Adrenal gland (tissue), 12 donors: ENCODE measurements around the gene PLD5. TPM values are rescaled to one million over a fixed set of nuclear protein-coding genes. Genes with fewer than 3 reads are reported as not detected.

ENCODE experiments used
- DNase-seq, 7 donors: peaks; one replicate each; pipeline ENCODE4 v3.0.0-alpha.2; 2019 to 2020
- H3K27ac ChIP-seq, 5 donors: fragments of 200-600 bp; sonication (generic) in 4 of 5; 1 replicate in 3 of 5; 2 replicates in 2 of 5; pipeline versions ENCODE4 v1.5.1 to v1.8.0; 2016 to 2020; ENCODE audit warnings: mild to moderate bottlenecking in 1 of 5
- H3K27me3 ChIP-seq: fragments of 200-600 bp; 2 replicates; pipeline ENCODE4 v1.8.0; 2021
- H3K36me3 ChIP-seq, 2 donors: fragments of 200-600 bp; replicated peaks in 1 of 2; 1 replicate in 1 of 2; 2 replicates in 1 of 2; pipeline versions ENCODE4 v1.5.1 to v1.8.0; 2018 to 2022
- H3K4me1 ChIP-seq, 2 donors: fragments of 200-600 bp; replicated peaks in 1 of 2; 1 replicate in 1 of 2; 2 replicates in 1 of 2; pipeline versions ENCODE4 v1.5.1 to v1.8.0; 2018 to 2021
- H3K4me3 ChIP-seq, 4 donors: fragments of 200-600 bp; sonication (generic) in 3 of 4; one replicate each; pipeline ENCODE4 v1.5.1; 2016 to 2018
- H3K9me3 ChIP-seq, 3 donors: fragments of 200-600 bp; sonication (generic) in 1 of 3; replicated peaks in 1 of 3; 1 replicate in 2 of 3; 2 replicates in 1 of 3; pipeline versions ENCODE4 v1.5.1 to v1.8.0; 2016 to 2021
- CTCF ChIP-seq, 6 experiments: fragments of 450-650 bp in 4 of 6; fragments of 200-600 bp in 2 of 6; sonication (generic) in 1 of 6; IDR thresholded peaks; 1 replicate in 5 of 6; 2 replicates in 1 of 6; pipeline versions ENCODE4 v1.5.1 to v1.8.0; 2016 to 2021; ENCODE audit warnings: antibody characterized with exemption in 6 of 6, mild to moderate bottlenecking in 2 of 6, moderate library complexity in 1 of 6
- POLR2A ChIP-seq, 2 donors: fragments of 450-650 bp; IDR thresholded peaks; one replicate each; pipeline ENCODE4 v1.6.1; 2017; ENCODE audit warnings: antibody characterized with exemption in 2 of 2, mild to moderate bottlenecking in 2 of 2, moderate library complexity in 1 of 2
- WGBS, 4 donors: extraction: QIAGEN DNeasy Blood & Tissue Kit in 2 of 4; methylation state at CpG; one replicate each; pipeline versions ENCODE4 v1.1.5 to v1.1.7; 2013 to 2017; 5-methylcytosine and 5-hydroxymethylcytosine counted together
- intact Hi-C, 2 donors: fragments of 100-400 bp; cut with DNase I; formaldehyde crosslinking; loops; one replicate each; pipeline versions ENCODE4 v1.14.1 to v1.15.0; 2022 to 2023
- polyA plus RNA-seq, 3 donors: library from polyadenylated mRNA; stranded (reverse); fragments of 200-250 nt in 2 of 3; fragments of 350-450 nt in 1 of 3; fragmentation: Illumina TruSeq in 1 of 3; extraction: RNeasy Lipid Tissue Mini Kit (QIAGEN cat#74804) in 1 of 3; gene quantifications; one replicate each; pipeline ENCODE4 v1.2.3, GENCODE V29; 2013 to 2014
- total RNA-seq, 9 donors: library from RNA; depleted of rRNA in 4 of 9; stranded (reverse); fragments of >200 nt in 4 of 9; fragments of 120-200 nt in 1 of 9; fragmentation: NEBNext Ultra II Directional in 1 of 9; extraction: Animal tissue kit (Norgen Biotek cat#: 25700) in 1 of 9; gene quantifications; one replicate each; pipeline versions ENCODE4 v1.1.0 to v1.2.4, GENCODE V29; 2013 to 2023
- donor health status: healthy with polysubstance abuse.
- donor health status: Bipolar disorder and iron deficiency.
- donor health status: DM: yes; HTN: yes; CAD: no.
- donor health status: DM: no; HTN: no; CAD: no.
- donor health status: DM: no; HTN: no; CAD: no.
- donor health status: DM: yes; HTN: yes; CAD: no.

Gene PLD5
- total and polyA plus RNA-seq, 12 donors = 0.24 to 9.6 (median 2.5) TPM

GRCh38 chr1:242447689-242448088 lies 76.8 kb downstream of the PLD5 start:
- 78 to 86% (median 84%) methylated on average over 7 of the region's 7 CpGs for WGBS, 4 donors
- Histone ChIP-seq H3K4me3 (no peak overlapping the region), H3K36me3 (no peaks in the 10 kb centered on the region), H3K9me3 (no peaks in the 10 kb centered on the region), H3K27me3 (no peaks in the 10 kb centered on the region), H3K27ac (no peak overlapping the region), H3K4me1 (no peaks in the 10 kb centered on the region)
- intact Hi-C loops = no loop called here
- TF ChIP-seq POLR2A (IDR thresholded peaks at IDR 0.05) (no peak), CTCF (IDR thresholded peaks at IDR 0.05) (no peak)
- DNase-seq = no peak

GRCh38 chr1:242440757-242441156 lies 83.7 kb downstream of the PLD5 start:
- Histone ChIP-seq H3K27ac (no peak overlapping the region), H3K36me3 (no peaks in the 10 kb centered on the region), H3K9me3 (no peaks in the 10 kb centered on the region), H3K27me3 (no peaks in the 10 kb centered on the region), H3K4me3 (no peak overlapping the region), H3K4me1 (no peaks in the 10 kb centered on the region)
- intact Hi-C loops = no loop called here
- 90 to 97% (median 96%) methylated on average over 1 of the region's 1 CpG for WGBS, 4 donors
- TF ChIP-seq CTCF (IDR thresholded peaks at IDR 0.05) (no peak), POLR2A (IDR thresholded peaks at IDR 0.05) (no peak)
- DNase-seq = no peak

GRCh38 chr1:242435200-242435599 lies 89.3 kb downstream of the PLD5 start:
- H3K36me3 ChIP-seq = no peaks in the 10 kb centered on the region
- no peak overlapping the region for H3K27ac ChIP-seq
- no peak for DNase-seq
- WGBS, 4 donors = 58 to 72% (median 68%) methylated on average over 2 of the region's 2 CpGs
- intact Hi-C loops = no loop called here
- no peak overlapping the region for H3K4me3 ChIP-seq
- no peaks in the 10 kb centered on the region for H3K4me1 ChIP-seq
- H3K9me3 ChIP-seq = no peaks in the 10 kb centered on the region
- H3K27me3 ChIP-seq = no peaks in the 10 kb centered on the region
- TF ChIP-seq CTCF (IDR thresholded peaks at IDR 0.05) = no peak
- TF ChIP-seq POLR2A (IDR thresholded peaks at IDR 0.05) = no peak

- Histone ChIP-seq H3K27me3 (no peaks in the 10 kb centered on the region), H3K36me3 (no peaks in the 10 kb centered on the region), H3K9me3 (no peaks in the 10 kb centered on the region), H3K4me1 (peaks cover 0 to 11% of the 10 kb centered on the region in 2 donors), H3K27ac (no peak overlapping the region), H3K4me3 (no peak overlapping the region)
- no peak for DNase-seq
- intact Hi-C loops = no loop called here
- WGBS, 4 donors = 56 to 74% (median 62%) methylated on average over 6 of the region's 6 CpGs
- TF ChIP-seq POLR2A (IDR thresholded peaks at IDR 0.05) = no peak
Measured at GRCh38 chr1:242432491-242433095, 91.9 kb downstream of the PLD5 start.

GRCh38 chr1:242431786-242432185 lies 92.7 kb downstream of the PLD5 start:
- TF ChIP-seq POLR2A (IDR thresholded peaks at IDR 0.05) = no peak
- no peak for TF ChIP-seq CTCF (IDR thresholded peaks at IDR 0.05)
- Histone ChIP-seq H3K36me3 (no peaks in the 10 kb centered on the region), H3K4me1 (peaks cover 0 to 11% of the 10 kb centered on the region in 2 donors), H3K9me3 (no peaks in the 10 kb centered on the region), H3K27ac (no peak overlapping the region), H3K4me3 (no peak overlapping the region), H3K27me3 (no peaks in the 10 kb centered on the region)
- WGBS, 4 donors = 87 to 97% (median 90%) methylated on average over 3 of the region's 3 CpGs
- intact Hi-C loops = no loop called here
- no peak for DNase-seq
